ENCODE data around the gene GH1. TPM values are rescaled to one million over a fixed set of nuclear protein-coding genes. Genes with fewer than 3 reads are reported as not detected.

Gene GH1
- total and polyA plus RNA-seq, 3 donors from 2014 or later = 0.43 TPM; not detected in 2

- WGBS, 2 donors = 75 to 93% methylated on average over 16 to 19 of the region's 19 CpGs
- H3K36me3 ChIP-seq (ENCODE audit: low read depth, missing control alignments) = no peaks in the 10 kb centered on the region
- H3K9me3 ChIP-seq = no peaks in the 10 kb centered on the region
- no peak within 1 kb of the TSS for H3K4me3 ChIP-seq
- no peak within 1 kb of the TSS for H3K27ac ChIP-seq
- intact Hi-C loops (cut with DNase I; ENCODE audit: low total_unique reads) = no loop called here
- TF ChIP-seq POLR2A (IDR thresholded peaks at IDR 0.05) (no peak), CTCF (IDR thresholded peaks at IDR 0.05) (no peak)
- no peak for DNase-seq
- H3K4me1 ChIP-seq = peaks cover 3% of the 10 kb centered on the region
- H3K27me3 ChIP-seq = no peaks in the 10 kb centered on the region
These were observed 13.4 kb upstream of the GH1 start, which contains the start of gene CD79B for GRCh38 chr17:63931981-63932561. Gene CD79B (minus strand): TSS chr17:63932331. CDS start chr17:63932261, 70 bp downstream.

- 66 to 67% methylated on average over 15 to 16 of the region's 16 CpGs for WGBS, 2 donors
- no peak overlapping the region for H3K4me3 ChIP-seq
- TF ChIP-seq POLR2A (IDR thresholded peaks at IDR 0.05) (no peak), CTCF (IDR thresholded peaks at IDR 0.05) (no peak)
- H3K36me3 ChIP-seq (ENCODE audit: low read depth, missing control alignments) = no peaks in the 10 kb centered on the region
- intact Hi-C loops (cut with DNase I; ENCODE audit: low total_unique reads) = no loop called here
- H3K4me1 ChIP-seq = peaks cover 3% of the 10 kb centered on the region
- H3K27me3 ChIP-seq = no peaks in the 10 kb centered on the region
- DNase-seq = peak; percentile 49
- H3K27ac ChIP-seq = no peak overlapping the region
- H3K9me3 ChIP-seq = no peaks in the 10 kb centered on the region
These were observed 12.4 kb upstream of the GH1 start for GRCh38 chr17:63930951-63931575.

GRCh38 chr17:63929860-63930766 is 11.5 kb upstream of the GH1 start:
- DNase-seq = no peak

More at GRCh38 chr17:63929860-63930766, 11.5 kb upstream of the GH1 start:
- intact Hi-C loops (cut with DNase I; ENCODE audit: low total_unique reads) = no loop called here
- Histone ChIP-seq H3K36me3 (ENCODE audit: low read depth, missing control alignments) (no peaks in the 10 kb centered on the region), H3K9me3 (no peaks in the 10 kb centered on the region), H3K4me3 (no peak overlapping the region), H3K27ac (no peak overlapping the region), H3K27me3 (no peaks in the 10 kb centered on the region), H3K4me1 (peaks cover 3% of the 10 kb centered on the region)
- TF ChIP-seq CTCF (IDR thresholded peaks at IDR 0.05) (no peak), POLR2A (IDR thresholded peaks at IDR 0.05) (no peak)
- 90 to 91% methylated on average over 18 to 23 of the region's 24 CpGs for WGBS, 2 donors

All from testis (tissue), 3 donors.